H1 (cell line): ENCODE data around the gene KRTAP3-2. TPM values are rescaled to one million over a fixed set of nuclear protein-coding genes. Genes with fewer than 3 reads are reported as not detected.

Source experiments
- CTCF ChIA-PET: fragments of 300-600 bp; sonication (Branson Sonifier 250); formaldehyde crosslinking; loops from one replicate; lab custom pipeline; 2021; ENCODE audit not compliant: partially characterized antibody; lab: Charles Lee
- POLR2A ChIA-PET: fragments of 300-600 bp; sonication (Branson Sonifier 250); formaldehyde crosslinking; loops from one replicate; lab custom pipeline; 2021; ENCODE audit warnings: inconsistent platforms; ENCODE audit not compliant: partially characterized antibody; lab: Charles Lee
- DNase-seq, 2 experiments: peaks; one replicate each; pipeline versions ENCODE4 v3.0.0 to v3.0.0-alpha.2; 2010 to 2022; ENCODE audit warnings: low spot score in 2 of 2, low read depth in 1 of 2, mixed read lengths in 1 of 2
- FAIRE-seq: peaks from 2 replicates; lab custom pipeline; 2011; peaks lifted over from hg19 to GRCh38; lab: Jason Lieb, UNC
- H2AFZ ChIP-seq: 2 replicates; pipeline ENCODE4 v1.8.1; 2012; ENCODE audit warnings: low read length, inconsistent platforms
- H2AK5ac ChIP-seq: 2 replicates; pipeline ENCODE4 v1.6.1; 2013; ENCODE audit warnings: low read depth, low read length
- H2BK120ac ChIP-seq: replicated peaks from 2 replicates; pipeline ENCODE3; 2013; ENCODE audit warnings: low read depth, low read length, inconsistent platforms
- H2BK12ac ChIP-seq: 2 replicates; pipeline ENCODE4 v1.6.1; 2013; ENCODE audit warnings: low read depth, low read length
- H2BK15ac ChIP-seq: 2 replicates; pipeline ENCODE4 v1.6.1; 2013; ENCODE audit warnings: low read length
- H2BK20ac ChIP-seq: 2 replicates; pipeline ENCODE4 v1.6.1; 2013; ENCODE audit warnings: low read length
- H2BK5ac ChIP-seq: 2 replicates; pipeline ENCODE4 v1.6.1; 2013; ENCODE audit warnings: low read depth, low read length
- H3K14ac ChIP-seq: 2 replicates; pipeline ENCODE4 v1.6.1; 2013; ENCODE audit warnings: inconsistent platforms; ENCODE audit not compliant: insufficient read length
- H3K18ac ChIP-seq: 2 replicates; pipeline ENCODE4 v1.6.1; 2013; ENCODE audit warnings: low read length; ENCODE audit errors: extremely low read depth
- H3K23ac ChIP-seq: 2 replicates; pipeline ENCODE4 v1.6.1; 2013; ENCODE audit warnings: inconsistent platforms; ENCODE audit not compliant: insufficient read length
- H3K23me2 ChIP-seq: 2 replicates; pipeline ENCODE4 v1.6.1; 2013; ENCODE audit warnings: low read depth, low read length
- H3K27ac ChIP-seq: 2 replicates; pipeline ENCODE4 v1.6.1; 2011; ENCODE audit warnings: low read depth, low read length, inconsistent platforms
- H3K27me3 ChIP-seq, 4 experiments: replicated peaks in 1 of 4; 1 replicate in 1 of 4; 2 replicates in 3 of 4; pipeline versions ENCODE4 v1.6.1 to v1.8.1; 2011 to 2013; ENCODE audit warnings: low read length in 3 of 4, mild to moderate bottlenecking in 3 of 4, inconsistent platforms in 2 of 4, mixed read lengths in 2 of 4, moderate library complexity in 1 of 4; ENCODE audit not compliant: control insufficient read depth in 3 of 4, insufficient read depth in 3 of 4; ENCODE audit errors: extremely low read depth in 1 of 4
- H3K36me3 ChIP-seq, 4 experiments: 2 replicates each; pipeline versions ENCODE4 v1.6.1 to v1.8.1; 2011 to 2013; ENCODE audit warnings: mild to moderate bottlenecking in 4 of 4, low read length in 3 of 4, moderate library complexity in 2 of 4, control low read depth in 1 of 4, inconsistent platforms in 1 of 4; ENCODE audit not compliant: insufficient read depth in 4 of 4, control insufficient read depth in 2 of 4
- H3K4ac ChIP-seq: replicated peaks from 2 replicates; pipeline ENCODE3; 2013; ENCODE audit warnings: low read length, low read depth, mixed read lengths, inconsistent platforms; ENCODE audit not compliant: insufficient read length
- H3K4me1 ChIP-seq, 4 experiments: replicated peaks in 1 of 4; 1 replicate in 1 of 4; 2 replicates in 3 of 4; pipeline versions ENCODE4 v1.6.1 to v1.8.1; 2011 to 2013; ENCODE audit warnings: low read length in 3 of 4, inconsistent platforms in 2 of 4, mixed read lengths in 1 of 4; ENCODE audit not compliant: insufficient read depth in 4 of 4, control insufficient read depth in 3 of 4
- H3K4me2 ChIP-seq, 2 experiments: 2 replicates each; pipeline versions ENCODE4 v1.6.1 to v1.8.1; 2011 to 2013; ENCODE audit warnings: low read depth in 2 of 2, low read length in 2 of 2, control low read depth in 1 of 2, inconsistent platforms in 1 of 2, mild to moderate bottlenecking in 1 of 2; ENCODE audit not compliant: insufficient read depth in 1 of 2
- H3K4me3 ChIP-seq, 4 experiments: fragments of 200-600, 300-600 bp in 1 of 4; sonication (generic), shearing (Covaris generic), sonication (Bioruptor Twin) in 1 of 4; 2 replicates each; pipeline versions ENCODE4 v1.5.1 to v1.8.1; 2011 to 2016; ENCODE audit warnings: low read length in 4 of 4, low read depth in 3 of 4, control low read depth in 2 of 4, inconsistent platforms in 2 of 4, mild to moderate bottlenecking in 2 of 4, mixed read lengths in 1 of 4, moderate library complexity in 1 of 4; ENCODE audit not compliant: insufficient read depth in 2 of 4; ENCODE audit errors: extremely low read depth in 1 of 4
- H3K56ac ChIP-seq: replicated peaks from 2 replicates; pipeline ENCODE3; 2013; ENCODE audit warnings: low read depth, mild to moderate bottlenecking, mixed read lengths, low read length, inconsistent platforms; ENCODE audit not compliant: insufficient read length
- H3K79me1 ChIP-seq: 2 replicates; pipeline ENCODE4 v1.6.1; 2013; ENCODE audit warnings: low read depth, low read length, control low read depth
- H3K79me2 ChIP-seq, 2 experiments: 2 replicates each; pipeline versions ENCODE4 v1.6.1 to v1.8.1; 2012 to 2013; ENCODE audit warnings: low read length in 2 of 2, mild to moderate bottlenecking in 2 of 2, inconsistent platforms in 1 of 2; ENCODE audit not compliant: insufficient read depth in 2 of 2, control insufficient read depth in 1 of 2
- H3K9ac ChIP-seq, 4 experiments: replicated peaks in 1 of 4; 1 replicate in 1 of 4; 2 replicates in 3 of 4; pipeline versions ENCODE4 v1.6.1 to v1.8.1; 2011 to 2013; ENCODE audit warnings: low read depth in 3 of 4, low read length in 3 of 4, control low read depth in 2 of 4, mild to moderate bottlenecking in 2 of 4, moderate library complexity in 2 of 4, inconsistent platforms in 1 of 4; ENCODE audit errors: extremely low read depth in 1 of 4
- H3K9me3 ChIP-seq, 2 experiments: 2 replicates each; pipeline versions ENCODE4 v1.6.1 to v1.8.1; 2012 to 2013; ENCODE audit warnings: mild to moderate bottlenecking in 2 of 2, moderate library complexity in 2 of 2, control low read depth in 1 of 2, inconsistent platforms in 1 of 2, low read depth in 1 of 2, low read length in 1 of 2, mixed read lengths in 1 of 2; ENCODE audit not compliant: insufficient read depth in 2 of 2
- H4K20me1 ChIP-seq, 2 experiments: replicated peaks in 1 of 2; 2 replicates each; pipeline versions ENCODE3 to v1.8.1; 2011 to 2013; ENCODE audit warnings: inconsistent platforms in 2 of 2, low read length in 2 of 2, mild to moderate bottlenecking in 1 of 2; ENCODE audit not compliant: insufficient read depth in 2 of 2, control insufficient read depth in 1 of 2
- H4K5ac ChIP-seq: 2 replicates; pipeline ENCODE4 v1.6.1; 2013; ENCODE audit warnings: low read length, low read depth, mixed read lengths, inconsistent platforms; ENCODE audit not compliant: insufficient read length
- H4K8ac ChIP-seq: 2 replicates; pipeline ENCODE4 v1.8.0; 2013; ENCODE audit warnings: mild to moderate bottlenecking, moderate library complexity, low read length, inconsistent platforms; ENCODE audit not compliant: insufficient read depth; ENCODE audit errors: extremely low read depth
- H4K91ac ChIP-seq: replicated peaks from 2 replicates; pipeline ENCODE3; 2013; ENCODE audit warnings: low read length, mixed read lengths, inconsistent platforms; ENCODE audit not compliant: insufficient read length
- ATF3 ChIP-seq: IDR thresholded peaks from 2 replicates; pipeline ENCODE4 v1.6.1; 2011; ENCODE audit warnings: low read depth, mild to moderate bottlenecking, low read length; ENCODE audit not compliant: insufficient read depth
- BCL11A ChIP-seq, 2 experiments: IDR thresholded peaks; one replicate each; pipeline ENCODE4 v1.6.1; 2011; ENCODE audit warnings: low read depth in 2 of 2, low read length in 2 of 2, mild to moderate bottlenecking in 2 of 2
- CHD1 ChIP-seq: IDR thresholded peaks from 2 replicates; pipeline ENCODE4 v1.6.1; 2012; ENCODE audit warnings: low read depth, low read length, improper control_type of control experiment
- CREB1 ChIP-seq: IDR thresholded peaks from 2 replicates; pipeline ENCODE4 v1.6.1; 2012; ENCODE audit warnings: inconsistent platforms
- CTBP2 ChIP-seq: IDR thresholded peaks from 2 replicates; pipeline ENCODE4 v1.7.0; 2011; ENCODE audit warnings: borderline replicate concordance, mild to moderate bottlenecking, moderate library complexity, mixed read lengths, low read length; ENCODE audit not compliant: insufficient read depth, insufficient read length
- RFX5 ChIP-seq: IDR thresholded peaks from 2 replicates; pipeline ENCODE4 v1.6.1; 2011; ENCODE audit warnings: low read depth, low read length, improper control_type of control experiment, borderline replicate concordance
- SAP30 ChIP-seq: fragments of 300-600 bp; sonication (generic); IDR thresholded peaks from 2 replicates; pipeline ENCODE4 v1.7.1; 2012; ENCODE audit warnings: low read length, moderate library complexity, mild to moderate bottlenecking, inconsistent platforms; ENCODE audit not compliant: insufficient read depth, insufficient replicate concordance
- SIRT6 ChIP-seq: IDR thresholded peaks from one replicate; pipeline ENCODE4 v1.7.1; 2012; ENCODE audit warnings: low read length, inconsistent platforms
- SP1 ChIP-seq: IDR thresholded peaks from 2 replicates; pipeline ENCODE4 v1.6.1; 2011; ENCODE audit warnings: low read depth, low read length
- TAF7 ChIP-seq: optimal IDR thresholded peaks from 2 replicates; pipeline ENCODE3; 2011; ENCODE audit warnings: low read depth, mild to moderate bottlenecking, inconsistent platforms, low read length, moderate library complexity, borderline replicate concordance
- TCF12 ChIP-seq: IDR thresholded peaks from 2 replicates; pipeline ENCODE4 v1.6.1; 2011; ENCODE audit warnings: low read depth, mild to moderate bottlenecking, low read length
- ZNF274 ChIP-seq: IDR thresholded peaks from 2 replicates; pipeline ENCODE4 v1.7.0; 2012; ENCODE audit warnings: low read length, borderline replicate concordance; ENCODE audit errors: extremely low read depth
- WGBS, 2 experiments: shearing (Covaris generic) in 1 of 2; methylation state at CpG; one replicate each; pipeline versions ENCODE4 v1.1.6 to v1.1.7; 2013 to 2015; ENCODE audit warnings: low lambda C conversion rate in 2 of 2, mixed read lengths in 2 of 2, inconsistent platforms in 1 of 2, low coverage in 1 of 2, missing lambda C conversion rate in 1 of 2; ENCODE audit not compliant: insufficient replicate concordance in 2 of 2, insufficient coverage in 1 of 2, insufficient read length in 1 of 2; ENCODE audit errors: extremely low coverage in 1 of 2, missing lambda C conversion rate in 1 of 2; 5-methylcytosine and 5-hydroxymethylcytosine counted together
- polyA plus RNA-seq, 7 experiments: library from polyadenylated mRNA; depleted of rRNA in 3 of 7; stranded (reverse) in 5 of 7; unstranded in 2 of 7; fragments of >200 nt in 5 of 7; fragments of 200-250 nt in 2 of 7; gene quantifications; 1 replicate in 5 of 7; 2 replicates in 1 of 7; 4 replicates in 1 of 7; pipeline versions ENCODE4 v1.2.1 to v1.2.3, GENCODE V29; 2011 to 2013; ENCODE audit warnings: missing spikeins in 2 of 7, mixed read lengths in 2 of 7
- total RNA-seq: library from RNA; stranded (reverse); fragmentation: NEBNext Ultra II Directional; extraction: Animal tissue kit (Norgen Biotek cat#: 25700); gene quantifications from 2 replicates; pipeline ENCODE4 v1.2.1, GENCODE V29; 2021
- TF ChIP-seq, protein P1 (sequence below): IDR thresholded peaks from 2 replicates; pipeline ENCODE4 v1.6.1; 2011; ENCODE audit warnings: low read length, improper control_type of control experiment

The KRTAP3-2 gene
- total and polyA plus RNA-seq, 2 of the 8 experiments (the other 6 are each of a cell fraction or from before 2014, with no cell fraction given) = not detected

- H3K18ac ChIP-seq = no peak overlapping the region
- H4K8ac ChIP-seq = no peak overlapping the region
- H4K20me1 ChIP-seq = no peaks in the 10 kb centered on the region
- H2BK120ac ChIP-seq = no peak overlapping the region
- H3K36me3 ChIP-seq = no peaks in the 10 kb centered on the region
- H3K27me3 ChIP-seq = no peaks in the 10 kb centered on the region
- no peak overlapping the region for H4K5ac ChIP-seq
- no peak overlapping the region for H3K4me2 ChIP-seq
- H3K79me1 ChIP-seq = no peaks in the 10 kb centered on the region
- H3K23ac ChIP-seq = no peak overlapping the region
- H3K14ac ChIP-seq = no peak overlapping the region
- no peak overlapping the region for H3K56ac ChIP-seq
- H2BK5ac ChIP-seq = no peak overlapping the region
- H3K9ac ChIP-seq = no peak overlapping the region; a peak in 1 of 7 replicates
- no peak overlapping the region for H2BK15ac ChIP-seq
- no peak for FAIRE-seq
- ChIA-PET CTCF (no interaction called here), POLR2A (interaction anchor here (0.6 kb wide), 1 partner anchor 11 kb away, joined by 4 read pairs; no protein-coding TSS in a partner anchor)
- H3K4me1 ChIP-seq = peaks cover 0 to 2% (median 0%) of the 10 kb centered on the region in 4 experiments; a peak in 2 of 7 replicates
- H4K91ac ChIP-seq = no peak overlapping the region
- H2AFZ ChIP-seq = no peak overlapping the region
- no peaks in the 10 kb centered on the region for H3K79me2 ChIP-seq
- no peak overlapping the region for H2BK20ac ChIP-seq
- H3K9me3 ChIP-seq = no peaks in the 10 kb centered on the region
- H3K27ac ChIP-seq = no peak overlapping the region
- no peak overlapping the region for H3K4me3 ChIP-seq
- H3K4ac ChIP-seq = no peak overlapping the region
- no peak for DNase-seq
- no peaks in the 10 kb centered on the region for H3K23me2 ChIP-seq
- WGBS, 2 experiments = 98% methylated on average over 2 of the region's 2 CpGs; no CpG with 5 or more reads in 1 of the 2 experiments
- H2BK12ac ChIP-seq = no peak overlapping the region
- H2AK5ac ChIP-seq = no peak overlapping the region
- no peak for TF ChIP-seq CREB1
- TF ChIP-seq ZNF274 = no peak
- TF ChIP-seq TCF12 = no peak
- TF ChIP-seq SAP30 = no peak
- TF ChIP-seq, protein P1, sequence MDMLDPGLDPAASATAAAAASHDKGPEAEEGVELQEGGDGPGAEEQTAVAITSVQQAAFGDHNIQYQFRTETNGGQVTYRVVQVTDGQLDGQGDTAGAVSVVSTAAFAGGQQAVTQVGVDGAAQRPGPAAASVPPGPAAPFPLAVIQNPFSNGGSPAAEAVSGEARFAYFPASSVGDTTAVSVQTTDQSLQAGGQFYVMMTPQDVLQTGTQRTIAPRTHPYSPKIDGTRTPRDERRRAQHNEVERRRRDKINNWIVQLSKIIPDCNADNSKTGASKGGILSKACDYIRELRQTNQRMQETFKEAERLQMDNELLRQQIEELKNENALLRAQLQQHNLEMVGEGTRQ = no peak
- no peak for TF ChIP-seq SP1
- no peak for TF ChIP-seq SIRT6
- no peak for TF ChIP-seq TAF7
- TF ChIP-seq CHD1 = no peak
- TF ChIP-seq RFX5 = no peak
- TF ChIP-seq ATF3 = no peak
- TF ChIP-seq BCL11A (IDR thresholded peaks at IDR 0.05; ENCODE audit: low read depth in 2 of 2, low read length in 2 of 2) = no peak
- no peak for TF ChIP-seq CTBP2
Measured at GRCh38 chr17:40993084-40993483, 6.6 kb downstream of the KRTAP3-2 start.
